Natural killer cell (primary cell): ENCODE results near the gene TBRG4. TPM values are rescaled to one million over a fixed set of nuclear protein-coding genes. Genes with fewer than 3 reads are reported as not detected.

Experiments
- ATAC-seq, 3 donors: fragments of 150-1000 bp in 2 of 3; fragments of 200-7000 bp in 1 of 3; cut with Tn5 transposase; 1 replicate in 1 of 3; 2 replicates in 2 of 3; pipeline ENCODE4 v1.10.0; 2021; ENCODE audit warnings: mild to moderate bottlenecking in 2 of 3, moderate library complexity in 2 of 3
- DNase-seq, 2 donors: peaks; one replicate each; pipeline versions ENCODE4 v3.0.0 to v3.0.0-alpha.2; 2013 to 2021; ENCODE audit warnings: mixed read lengths in 1 of 2
- H3K27ac ChIP-seq: one replicate; pipeline ENCODE4 v1.5.1; 2013; ENCODE audit warnings: mild to moderate bottlenecking, low read length
- H3K27me3 ChIP-seq: one replicate; pipeline ENCODE4 v1.6.1; 2013; ENCODE audit warnings: low read length; ENCODE audit not compliant: control insufficient read depth, insufficient read depth
- H3K36me3 ChIP-seq: one replicate; pipeline ENCODE4 v1.6.1; 2013; ENCODE audit warnings: low read length; ENCODE audit not compliant: control insufficient read depth, insufficient read depth
- H3K4me1 ChIP-seq: one replicate; pipeline ENCODE4 v1.6.1; 2013; ENCODE audit warnings: low read length; ENCODE audit not compliant: control insufficient read depth, insufficient read depth
- H3K4me3 ChIP-seq: one replicate; pipeline ENCODE4 v1.5.1; 2013; ENCODE audit warnings: low read length
- H3K9me3 ChIP-seq: one replicate; pipeline ENCODE4 v1.6.1; 2013; ENCODE audit warnings: low read length; ENCODE audit not compliant: control insufficient read depth, insufficient read depth
- H3K27ac Mint-ChIP-seq, 2 donors: one replicate each; pipeline ENCODE4 v1.8.0; 2022; ENCODE audit warnings: mild to moderate bottlenecking in 2 of 2, mixed read lengths in 2 of 2, moderate library complexity in 1 of 2
- H3K27me3 Mint-ChIP-seq, 2 donors: one replicate each; pipeline ENCODE4 v1.8.0; 2022; ENCODE audit warnings: low read depth in 2 of 2, mixed read lengths in 2 of 2
- H3K36me3 Mint-ChIP-seq: one replicate; pipeline ENCODE4 v1.8.0; 2022; ENCODE audit warnings: mixed read lengths
- H3K4me1 Mint-ChIP-seq, 2 donors: one replicate each; pipeline ENCODE4 v1.8.0; 2022; ENCODE audit warnings: mixed read lengths in 2 of 2
- H3K4me3 Mint-ChIP-seq: one replicate; pipeline ENCODE4 v1.8.0; 2022; ENCODE audit warnings: mild to moderate bottlenecking, moderate library complexity, mixed read lengths
- H3K9me3 Mint-ChIP-seq, 2 donors: one replicate each; pipeline ENCODE4 v1.8.0; 2022; ENCODE audit warnings: mixed read lengths in 2 of 2
- WGBS: methylation state at CpG from one replicate; pipeline ENCODE4 v1.1.7; 2013; ENCODE audit warnings: missing lambda C conversion rate; ENCODE audit not compliant: insufficient coverage; 5-methylcytosine and 5-hydroxymethylcytosine counted together
- intact Hi-C: fragments of 100-400 bp; cut with micrococcal nuclease; formaldehyde crosslinking; loops from one replicate; pipeline ENCODE4 v1.14.2; 2022
- total RNA-seq, 4 donors: library from RNA; stranded (reverse); fragments of 120-200 nt in 1 of 4; gene quantifications; one replicate each; pipeline versions ENCODE4 v1.2.3 to v1.2.4, GENCODE V29; 2013 to 2022
- TF ChIP-seq, protein P1 (sequence below): fragments of 200-600 bp; IDR thresholded peaks from one replicate; pipeline ENCODE4 v1.8.0; 2022; ENCODE audit warnings: antibody characterized with exemption

The TBRG4 gene
- total RNA-seq, 3 donors from 2014 or later (not counting 1 experiment from before 2014, with no cell fraction given), result 48.6 to 56.7 (median 55.9) TPM

DNA sequence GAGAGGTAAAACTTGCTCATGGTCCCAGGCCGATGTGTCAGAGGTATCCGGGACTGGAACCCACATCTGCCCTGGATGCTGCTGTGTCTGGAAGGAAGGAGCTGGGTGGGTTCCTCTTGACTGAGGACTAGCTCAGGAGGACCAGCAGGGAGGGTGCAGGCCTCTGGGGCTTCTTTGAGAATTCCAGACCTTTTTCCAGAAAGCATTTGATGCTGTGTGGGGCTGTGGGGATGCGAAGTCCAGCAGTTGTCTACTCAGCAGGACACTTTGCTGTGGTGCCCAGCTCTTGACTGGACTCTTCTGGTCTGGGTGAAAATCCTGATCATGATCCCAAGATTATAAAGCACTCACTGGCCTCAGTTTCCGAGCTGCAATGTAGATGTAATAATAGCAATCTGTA, 47.8 kb upstream of the TBRG4 start:
- TF ChIP-seq, protein P1, sequence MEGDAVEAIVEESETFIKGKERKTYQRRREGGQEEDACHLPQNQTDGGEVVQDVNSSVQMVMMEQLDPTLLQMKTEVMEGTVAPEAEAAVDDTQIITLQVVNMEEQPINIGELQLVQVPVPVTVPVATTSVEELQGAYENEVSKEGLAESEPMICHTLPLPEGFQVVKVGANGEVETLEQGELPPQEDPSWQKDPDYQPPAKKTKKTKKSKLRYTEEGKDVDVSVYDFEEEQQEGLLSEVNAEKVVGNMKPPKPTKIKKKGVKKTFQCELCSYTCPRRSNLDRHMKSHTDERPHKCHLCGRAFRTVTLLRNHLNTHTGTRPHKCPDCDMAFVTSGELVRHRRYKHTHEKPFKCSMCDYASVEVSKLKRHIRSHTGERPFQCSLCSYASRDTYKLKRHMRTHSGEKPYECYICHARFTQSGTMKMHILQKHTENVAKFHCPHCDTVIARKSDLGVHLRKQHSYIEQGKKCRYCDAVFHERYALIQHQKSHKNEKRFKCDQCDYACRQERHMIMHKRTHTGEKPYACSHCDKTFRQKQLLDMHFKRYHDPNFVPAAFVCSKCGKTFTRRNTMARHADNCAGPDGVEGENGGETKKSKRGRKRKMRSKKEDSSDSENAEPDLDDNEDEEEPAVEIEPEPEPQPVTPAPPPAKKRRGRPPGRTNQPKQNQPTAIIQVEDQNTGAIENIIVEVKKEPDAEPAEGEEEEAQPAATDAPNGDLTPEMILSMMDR, result no peak
- Histone ChIP-seq H3K4me1 (peaks cover 4% of the 10 kb centered on the region), H3K9me3 (peaks cover 3% of the 10 kb centered on the region), H3K27ac (no peak overlapping the region), H3K4me3 (no peak overlapping the region), H3K36me3 (no peaks in the 10 kb centered on the region), H3K27me3 (peaks cover 4% of the 10 kb centered on the region)
- H3K4me3 Mint-ChIP-seq, result no peak overlapping the region
- intact Hi-C loops, result no loop called here
- H3K9me3 Mint-ChIP-seq, result no peaks in the 10 kb centered on the region
- no peak for DNase-seq
- peaks cover 0 to 26% of the 10 kb centered on the region in 2 donors for H3K4me1 Mint-ChIP-seq
- H3K27me3 Mint-ChIP-seq, result peaks cover 16 to 31% of the 10 kb centered on the region in 2 donors
- H3K36me3 Mint-ChIP-seq, result no peaks in the 10 kb centered on the region
- H3K27ac Mint-ChIP-seq, result no peak overlapping the region
- ATAC-seq, result no peak
- 95% methylated on average over 4 of the region's 4 CpGs for WGBS

DNA sequence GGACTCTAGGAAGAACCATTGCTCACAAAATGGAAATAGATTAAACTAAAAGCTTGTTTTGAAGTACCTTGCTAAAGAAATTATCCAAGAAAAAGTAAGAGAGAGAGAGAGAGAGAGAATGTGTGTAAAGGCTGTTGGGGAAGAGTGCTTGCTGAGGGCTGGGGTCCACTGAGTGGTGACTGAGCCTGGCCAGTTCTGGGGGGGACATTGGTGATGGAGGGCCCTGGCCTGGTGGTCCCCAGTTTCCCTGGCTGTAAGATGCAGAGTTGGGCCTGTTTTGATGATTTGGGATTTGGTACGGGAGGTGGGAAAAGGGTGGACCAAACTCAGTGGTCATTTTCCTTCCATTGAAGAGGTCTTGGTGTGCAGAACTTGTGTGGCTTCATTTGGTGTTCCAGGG, 47.0 kb upstream of the TBRG4 start:
- intact Hi-C loops, result no loop called here
- Histone ChIP-seq H3K9me3 (no peaks in the 10 kb centered on the region), H3K27ac (no peak overlapping the region), H3K27me3 (peaks cover 4% of the 10 kb centered on the region), H3K36me3 (no peaks in the 10 kb centered on the region), H3K4me3 (no peak overlapping the region), H3K4me1 (peaks cover 4% of the 10 kb centered on the region)
- DNase-seq, result no peak
- no peak for ATAC-seq
- TF ChIP-seq, protein P1, result no peak
- no peak overlapping the region for H3K4me3 Mint-ChIP-seq
- H3K4me1 Mint-ChIP-seq, result peaks cover 0 to 24% of the 10 kb centered on the region in 2 donors
- 87% methylated on average over 1 of the region's 1 CpG for WGBS
- H3K9me3 Mint-ChIP-seq, result no peaks in the 10 kb centered on the region
- H3K36me3 Mint-ChIP-seq, result no peaks in the 10 kb centered on the region
- peaks cover 16 to 31% of the 10 kb centered on the region in 2 donors for H3K27me3 Mint-ChIP-seq
- no peak overlapping the region for H3K27ac Mint-ChIP-seq

DNA sequence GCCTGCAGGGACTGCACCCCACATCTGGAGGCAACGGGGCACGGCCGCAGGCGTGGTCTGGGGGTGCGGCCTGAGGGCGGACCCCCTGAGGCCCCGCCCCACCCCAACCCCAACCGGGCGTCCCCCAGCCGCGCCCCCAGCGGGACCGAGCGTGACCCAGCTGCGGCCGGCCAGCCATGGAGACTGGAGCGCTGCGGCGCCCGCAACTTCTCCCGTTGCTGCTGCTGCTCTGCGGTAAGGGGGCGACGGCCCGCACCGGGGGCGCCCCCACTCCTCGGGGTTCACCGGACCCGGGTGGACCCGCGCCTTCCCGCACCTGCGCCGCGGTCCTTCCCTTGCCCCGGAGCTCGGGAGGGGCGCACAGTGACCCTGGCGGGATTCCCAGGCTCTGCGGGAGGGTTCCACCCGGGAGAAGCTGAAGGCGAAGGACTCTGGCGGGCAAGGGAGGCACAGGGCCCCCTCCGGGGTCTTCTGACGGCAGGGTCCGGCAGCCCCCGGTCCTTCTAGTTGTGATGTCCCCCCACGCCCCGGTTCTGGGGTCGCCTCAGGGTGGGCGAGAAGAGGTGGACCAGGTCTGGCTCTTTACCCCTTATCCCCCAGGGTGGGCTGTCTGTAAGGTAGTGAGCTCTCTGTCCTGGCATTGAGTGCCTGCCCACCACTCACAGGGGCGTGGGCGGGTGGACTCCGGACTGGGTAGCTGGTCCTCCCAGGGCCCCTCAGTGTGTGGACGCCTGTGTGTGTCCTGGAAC, 46.3 kb upstream of the TBRG4 start, which contains the start of gene RAMP3:
Gene RAMP3, plus strand, starts transcription at position 139 of the 749 bp plus-strand sequence. Its CDS starts 38 bp downstream, at position 177.
- no peaks in the 10 kb centered on the region for H3K36me3 Mint-ChIP-seq
- DNase-seq (no peak), ATAC-seq (no peak)
- H3K27ac Mint-ChIP-seq, result no peak within 1 kb of the TSS
- H3K9me3 Mint-ChIP-seq, result no peaks in the 10 kb centered on the region
- H3K4me1 Mint-ChIP-seq, result peaks cover 0 to 20% of the 10 kb centered on the region in 2 donors
- WGBS, result 20% methylated on average over 55 of the region's 56 CpGs
- Histone ChIP-seq H3K27me3 (peaks cover 4% of the 10 kb centered on the region), H3K9me3 (no peaks in the 10 kb centered on the region), H3K27ac (no peak within 1 kb of the TSS), H3K36me3 (no peaks in the 10 kb centered on the region), H3K4me3 (no peak within 1 kb of the TSS), H3K4me1 (peaks cover 4% of the 10 kb centered on the region)
- intact Hi-C loops, result no loop called here
- no peak within 1 kb of the TSS for H3K4me3 Mint-ChIP-seq
- TF ChIP-seq, protein P1, result no peak
- H3K27me3 Mint-ChIP-seq, result peaks cover 16 to 28% of the 10 kb centered on the region in 2 donors
